ENCODE data around the gene CCDC177. TPM values are rescaled to one million over a fixed set of nuclear protein-coding genes. Genes with fewer than 3 reads are reported as not detected.
A peak's percentile ranks its signal among the peaks of the same experiment; 100 is the strongest.

CCDC177 gene
- polyA plus RNA-seq (2013, experiment 1 of 2; ENCODE audit: insufficient read length) = not detected
- polyA plus RNA-seq (2013, experiment 2 of 2; ENCODE audit: insufficient read length) = not detected

GRCh38 chr14:69574263-69574953 lies at the start of gene CCDC177:
Gene CCDC177, minus strand, starts transcription at chr14:69574871. Its CDS starts 1,249 bp downstream, at chr14:69573622.
- peak; percentile 44 for DNase-seq

- DNase-seq = no peak
Measured at GRCh38 chr14:69624136-69624535, 49.5 kb upstream of the CCDC177 start.

- no peak for DNase-seq
Measured at GRCh38 chr14:69620981-69621380, 46.3 kb upstream of the CCDC177 start.

GRCh38 chr14:69620211-69620611 lies 45.5 kb upstream of the CCDC177 start:
- DNase-seq = no peak

- DNase-seq = peak; percentile 32
Measured at GRCh38 chr14:69619012-69619411, 44.3 kb upstream of the CCDC177 start.

- no peak for DNase-seq
Measured at GRCh38 chr14:69617796-69618195, 43.1 kb upstream of the CCDC177 start.

- no peak for DNase-seq
Measured at GRCh38 chr14:69616408-69616773, 41.7 kb upstream of the CCDC177 start.

GRCh38 chr14:69615496-69616407 lies 41.1 kb upstream of the CCDC177 start:
- DNase-seq = peak; percentile 85

- no peak for DNase-seq
Measured at GRCh38 chr14:69615121-69615495, 40.4 kb upstream of the CCDC177 start.

GRCh38 chr14:69614592-69614991 lies 39.9 kb upstream of the CCDC177 start:
- no peak for DNase-seq

GRCh38 chr14:69613312-69614073 lies 38.8 kb upstream of the CCDC177 start:
- DNase-seq = no peak

GRCh38 chr14:69612783-69613130 lies 38.1 kb upstream of the CCDC177 start:
- no peak for DNase-seq

GRCh38 chr14:69612014-69612782 lies 37.5 kb upstream of the CCDC177 start:
- DNase-seq = peak; percentile 36

- DNase-seq = peak; percentile 90
Measured at GRCh38 chr14:69611172-69612013, 36.7 kb upstream of the CCDC177 start, which contains the start of gene SUSD6. Gene SUSD6, plus strand, starts transcription at chr14:69611596. Its CDS starts 46,997 bp downstream, at chr14:69658593.

- no peak for DNase-seq
Measured at GRCh38 chr14:69610874-69611171, 36.2 kb upstream of the CCDC177 start.

- no peak for DNase-seq
Measured at GRCh38 chr14:69610020-69610873, 35.6 kb upstream of the CCDC177 start.

- no peak for DNase-seq
Measured at GRCh38 chr14:69606258-69607184, 31.9 kb upstream of the CCDC177 start.

GRCh38 chr14:69605738-69606137 lies 31.1 kb upstream of the CCDC177 start:
- DNase-seq = no peak

- no peak for DNase-seq
Measured at GRCh38 chr14:69600304-69600891, 25.7 kb upstream of the CCDC177 start.
